ENCODE measurements around the gene TEAD1. TPM values are rescaled to one million over a fixed set of nuclear protein-coding genes. Genes with fewer than 3 reads are reported as not detected.

TEAD1 gene
- total and polyA plus RNA-seq, 4 donors, result 9.1 to 38.4 (median 10.7) TPM

DNA sequence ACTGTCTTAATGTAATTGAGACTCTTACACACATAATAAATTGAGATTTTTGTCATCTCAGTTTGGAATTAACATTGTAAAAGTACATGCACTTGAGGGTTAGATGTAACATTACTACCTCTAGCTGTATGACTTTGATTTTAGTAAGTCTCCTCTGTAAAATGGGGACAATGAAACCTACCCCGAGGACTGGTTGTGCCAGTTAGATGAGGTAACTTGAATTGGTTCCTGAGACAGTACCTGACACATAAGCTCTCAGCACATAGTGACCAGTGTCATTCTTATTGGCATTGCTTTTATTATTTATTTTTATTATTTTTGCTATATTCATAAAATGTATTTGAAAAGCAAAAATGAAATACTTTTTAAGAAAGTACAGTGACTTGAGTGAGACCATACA is 114.8 kb downstream of the TEAD1 start:
- no peak overlapping the region for H3K27ac ChIP-seq (ENCODE audit: low read depth in 1 of 2, low read length in 2 of 2)
- 94% methylated on average over 1 of the region's 1 CpG for WGBS
- H3K9me3 ChIP-seq (ENCODE audit: control insufficient read depth in 4 of 4, low read length in 3 of 4), result no peaks in the 10 kb centered on the region
- no peaks in the 10 kb centered on the region for H3K36me3 ChIP-seq (ENCODE audit: control insufficient read depth in 4 of 4, insufficient read depth in 3 of 4, low read depth in 1 of 4, low read length in 3 of 4)
- DNase-seq (ENCODE audit: low spot score), result no peak
- peaks cover 0 to 3% (median 0%) of the 10 kb centered on the region in 4 donors for H3K4me1 ChIP-seq (ENCODE audit: control insufficient read depth in 4 of 4, insufficient read depth in 4 of 4, low read length in 3 of 4)
- H3K4me3 ChIP-seq (ENCODE audit: low read depth in 1 of 3, low read length in 3 of 3), result no peak overlapping the region
- H3K9ac ChIP-seq (ENCODE audit: low read depth in 1 of 2, low read length in 2 of 2), result no peak overlapping the region
- no peak for TF ChIP-seq HNF4G (IDR thresholded peaks at IDR 0.05)
- no peaks in the 10 kb centered on the region for H3K27me3 ChIP-seq (ENCODE audit: control insufficient read depth in 4 of 4, insufficient read depth in 4 of 4, low read length in 3 of 4)

DNA sequence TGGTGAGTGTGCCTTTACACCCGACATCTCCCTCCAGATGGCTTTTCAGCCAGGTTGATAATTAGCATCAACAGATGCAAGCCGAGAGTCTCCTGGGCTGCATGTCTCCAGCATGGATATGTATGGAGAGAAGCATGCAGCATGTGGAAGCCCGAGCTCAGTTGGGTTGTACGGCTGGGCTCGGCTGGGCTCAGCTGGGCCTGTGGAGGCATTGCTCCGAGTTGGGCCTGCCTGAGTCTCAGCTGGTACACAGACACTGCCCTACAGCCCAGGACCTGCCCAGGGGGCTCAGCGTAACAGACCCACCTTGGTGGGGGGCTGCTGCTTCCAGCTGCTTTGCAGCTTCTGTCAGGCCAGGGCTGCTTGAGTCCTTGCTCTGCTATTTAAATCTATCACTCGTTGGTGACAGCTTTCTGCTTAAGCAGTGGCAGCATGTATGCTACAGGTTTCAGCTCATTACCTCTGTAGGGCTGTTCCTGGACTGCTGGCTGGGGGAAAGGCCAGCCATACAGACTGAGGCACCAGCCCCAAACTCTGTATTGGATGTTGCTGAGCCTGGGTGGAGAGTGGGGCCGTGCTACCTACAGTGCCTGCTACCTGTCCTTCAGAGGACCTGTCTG is 115.5 kb downstream of the TEAD1 start:
- 90% methylated on average over 9 of the region's 9 CpGs for WGBS
- Histone ChIP-seq H3K4me1 (ENCODE audit: control insufficient read depth in 4 of 4, insufficient read depth in 4 of 4, low read length in 3 of 4) (peaks cover 0 to 3% (median 0%) of the 10 kb centered on the region in 4 donors), H3K27me3 (ENCODE audit: control insufficient read depth in 4 of 4, insufficient read depth in 4 of 4, low read length in 3 of 4) (no peaks in the 10 kb centered on the region), H3K4me3 (ENCODE audit: low read depth in 1 of 3, low read length in 3 of 3) (no peak overlapping the region), H3K9me3 (ENCODE audit: control insufficient read depth in 4 of 4, low read length in 3 of 4) (no peaks in the 10 kb centered on the region), H3K9ac (ENCODE audit: low read depth in 1 of 2, low read length in 2 of 2) (no peak overlapping the region), H3K27ac (ENCODE audit: low read depth in 1 of 2, low read length in 2 of 2) (no peak overlapping the region), H3K36me3 (ENCODE audit: control insufficient read depth in 4 of 4, insufficient read depth in 3 of 4, low read depth in 1 of 4, low read length in 3 of 4) (peaks cover 0 to 4% (median 2%) of the 10 kb centered on the region in 4 donors)
- TF ChIP-seq HNF4A (conservative IDR thresholded peaks at IDR 0.05) (no peak), RAD21 (IDR thresholded peaks at IDR 0.05) (no peak), FOXA2 (IDR thresholded peaks at IDR 0.05) (no peak), YY1 (IDR thresholded peaks at IDR 0.05) (no peak), NR2F2 (IDR thresholded peaks at IDR 0.05) (no peak), RXRA (IDR thresholded peaks at IDR 0.05) (no peak), TAF1 (conservative IDR thresholded peaks at IDR 0.05) (no peak), SP1 (IDR thresholded peaks at IDR 0.05) (no peak), GABPA (IDR thresholded peaks at IDR 0.05 in 1 of 2, conservative IDR thresholded peaks at IDR 0.05 in 1 of 2) (no peak), HNF4G (IDR thresholded peaks at IDR 0.05) (no peak), FOXA1 (IDR thresholded peaks at IDR 0.05) (no peak), JUND (IDR thresholded peaks at IDR 0.05) (no peak), EGR1 (IDR thresholded peaks at IDR 0.05; ENCODE audit: low read depth in 2 of 2) (no peak)
- TF ChIP-seq, protein P1, sequence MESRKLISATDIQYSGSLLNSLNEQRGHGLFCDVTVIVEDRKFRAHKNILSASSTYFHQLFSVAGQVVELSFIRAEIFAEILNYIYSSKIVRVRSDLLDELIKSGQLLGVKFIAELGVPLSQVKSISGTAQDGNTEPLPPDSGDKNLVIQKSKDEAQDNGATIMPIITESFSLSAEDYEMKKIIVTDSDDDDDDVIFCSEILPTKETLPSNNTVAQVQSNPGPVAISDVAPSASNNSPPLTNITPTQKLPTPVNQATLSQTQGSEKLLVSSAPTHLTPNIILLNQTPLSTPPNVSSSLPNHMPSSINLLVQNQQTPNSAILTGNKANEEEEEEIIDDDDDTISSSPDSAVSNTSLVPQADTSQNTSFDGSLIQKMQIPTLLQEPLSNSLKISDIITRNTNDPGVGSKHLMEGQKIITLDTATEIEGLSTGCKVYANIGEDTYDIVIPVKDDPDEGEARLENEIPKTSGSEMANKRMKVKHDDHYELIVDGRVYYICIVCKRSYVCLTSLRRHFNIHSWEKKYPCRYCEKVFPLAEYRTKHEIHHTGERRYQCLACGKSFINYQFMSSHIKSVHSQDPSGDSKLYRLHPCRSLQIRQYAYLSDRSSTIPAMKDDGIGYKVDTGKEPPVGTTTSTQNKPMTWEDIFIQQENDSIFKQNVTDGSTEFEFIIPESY (IDR thresholded peaks at IDR 0.05), result no peak
- TF ChIP-seq, protein P2, sequence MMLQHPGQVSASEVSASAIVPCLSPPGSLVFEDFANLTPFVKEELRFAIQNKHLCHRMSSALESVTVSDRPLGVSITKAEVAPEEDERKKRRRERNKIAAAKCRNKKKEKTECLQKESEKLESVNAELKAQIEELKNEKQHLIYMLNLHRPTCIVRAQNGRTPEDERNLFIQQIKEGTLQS (IDR thresholded peaks at IDR 0.05), result no peak
- TF ChIP-seq, protein P3, sequence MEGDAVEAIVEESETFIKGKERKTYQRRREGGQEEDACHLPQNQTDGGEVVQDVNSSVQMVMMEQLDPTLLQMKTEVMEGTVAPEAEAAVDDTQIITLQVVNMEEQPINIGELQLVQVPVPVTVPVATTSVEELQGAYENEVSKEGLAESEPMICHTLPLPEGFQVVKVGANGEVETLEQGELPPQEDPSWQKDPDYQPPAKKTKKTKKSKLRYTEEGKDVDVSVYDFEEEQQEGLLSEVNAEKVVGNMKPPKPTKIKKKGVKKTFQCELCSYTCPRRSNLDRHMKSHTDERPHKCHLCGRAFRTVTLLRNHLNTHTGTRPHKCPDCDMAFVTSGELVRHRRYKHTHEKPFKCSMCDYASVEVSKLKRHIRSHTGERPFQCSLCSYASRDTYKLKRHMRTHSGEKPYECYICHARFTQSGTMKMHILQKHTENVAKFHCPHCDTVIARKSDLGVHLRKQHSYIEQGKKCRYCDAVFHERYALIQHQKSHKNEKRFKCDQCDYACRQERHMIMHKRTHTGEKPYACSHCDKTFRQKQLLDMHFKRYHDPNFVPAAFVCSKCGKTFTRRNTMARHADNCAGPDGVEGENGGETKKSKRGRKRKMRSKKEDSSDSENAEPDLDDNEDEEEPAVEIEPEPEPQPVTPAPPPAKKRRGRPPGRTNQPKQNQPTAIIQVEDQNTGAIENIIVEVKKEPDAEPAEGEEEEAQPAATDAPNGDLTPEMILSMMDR (IDR thresholded peaks at IDR 0.05; ENCODE audit: low read depth, low read length, missing input control), result no peak
- TF ChIP-seq, protein P4, sequence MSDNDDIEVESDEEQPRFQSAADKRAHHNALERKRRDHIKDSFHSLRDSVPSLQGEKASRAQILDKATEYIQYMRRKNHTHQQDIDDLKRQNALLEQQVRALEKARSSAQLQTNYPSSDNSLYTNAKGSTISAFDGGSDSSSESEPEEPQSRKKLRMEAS (IDR thresholded peaks at IDR 0.05), result no peak
- TF ChIP-seq, protein P5, sequence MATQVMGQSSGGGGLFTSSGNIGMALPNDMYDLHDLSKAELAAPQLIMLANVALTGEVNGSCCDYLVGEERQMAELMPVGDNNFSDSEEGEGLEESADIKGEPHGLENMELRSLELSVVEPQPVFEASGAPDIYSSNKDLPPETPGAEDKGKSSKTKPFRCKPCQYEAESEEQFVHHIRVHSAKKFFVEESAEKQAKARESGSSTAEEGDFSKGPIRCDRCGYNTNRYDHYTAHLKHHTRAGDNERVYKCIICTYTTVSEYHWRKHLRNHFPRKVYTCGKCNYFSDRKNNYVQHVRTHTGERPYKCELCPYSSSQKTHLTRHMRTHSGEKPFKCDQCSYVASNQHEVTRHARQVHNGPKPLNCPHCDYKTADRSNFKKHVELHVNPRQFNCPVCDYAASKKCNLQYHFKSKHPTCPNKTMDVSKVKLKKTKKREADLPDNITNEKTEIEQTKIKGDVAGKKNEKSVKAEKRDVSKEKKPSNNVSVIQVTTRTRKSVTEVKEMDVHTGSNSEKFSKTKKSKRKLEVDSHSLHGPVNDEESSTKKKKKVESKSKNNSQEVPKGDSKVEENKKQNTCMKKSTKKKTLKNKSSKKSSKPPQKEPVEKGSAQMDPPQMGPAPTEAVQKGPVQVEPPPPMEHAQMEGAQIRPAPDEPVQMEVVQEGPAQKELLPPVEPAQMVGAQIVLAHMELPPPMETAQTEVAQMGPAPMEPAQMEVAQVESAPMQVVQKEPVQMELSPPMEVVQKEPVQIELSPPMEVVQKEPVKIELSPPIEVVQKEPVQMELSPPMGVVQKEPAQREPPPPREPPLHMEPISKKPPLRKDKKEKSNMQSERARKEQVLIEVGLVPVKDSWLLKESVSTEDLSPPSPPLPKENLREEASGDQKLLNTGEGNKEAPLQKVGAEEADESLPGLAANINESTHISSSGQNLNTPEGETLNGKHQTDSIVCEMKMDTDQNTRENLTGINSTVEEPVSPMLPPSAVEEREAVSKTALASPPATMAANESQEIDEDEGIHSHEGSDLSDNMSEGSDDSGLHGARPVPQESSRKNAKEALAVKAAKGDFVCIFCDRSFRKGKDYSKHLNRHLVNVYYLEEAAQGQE (IDR thresholded peaks at IDR 0.05), result no peak
- no peak for DNase-seq (ENCODE audit: low spot score)

Measured in liver (tissue), 9 donors.